Mesenchymal stem cell (in vitro differentiated cells and primary cell): ENCODE measurements around the gene HLTF.

Source experiments
- DNase-seq: peaks from one replicate; pipeline ENCODE4 v3.0.0-alpha.2; 2013
- H2AFZ ChIP-seq: one replicate; pipeline ENCODE4 v1.6.1; 2013; ENCODE audit warnings: low read depth, mild to moderate bottlenecking, control low read depth, inconsistent platforms, low read length, moderate library complexity
- H2AK5ac ChIP-seq: 2 replicates; pipeline ENCODE4 v1.6.1; 2013; ENCODE audit warnings: low read length, moderate library complexity, mild to moderate bottlenecking, inconsistent platforms; ENCODE audit not compliant: severe bottlenecking
- H2BK120ac ChIP-seq: one replicate; pipeline ENCODE4 v1.6.1; 2013; ENCODE audit warnings: low read depth, mild to moderate bottlenecking, inconsistent platforms, low read length, moderate library complexity
- H2BK12ac ChIP-seq, 2 experiments: one replicate each; pipeline ENCODE4 v1.6.1; 2013; ENCODE audit warnings: inconsistent platforms in 2 of 2, low read length in 2 of 2, mild to moderate bottlenecking in 2 of 2, moderate library complexity in 2 of 2, control low read depth in 1 of 2
- H2BK15ac ChIP-seq: one replicate; pipeline ENCODE4 v1.6.1; 2013; ENCODE audit warnings: mild to moderate bottlenecking, low read depth, inconsistent platforms; ENCODE audit not compliant: poor library complexity, severe bottlenecking
- H2BK5ac ChIP-seq: 2 replicates; pipeline ENCODE4 v1.6.1; 2013; ENCODE audit warnings: low read depth, mild to moderate bottlenecking, low read length, control low read depth, inconsistent platforms; ENCODE audit not compliant: poor library complexity, severe bottlenecking
- H3K14ac ChIP-seq, 2 experiments: one replicate each; pipeline ENCODE4 v1.6.1; 2013; ENCODE audit warnings: inconsistent platforms in 2 of 2, low read length in 2 of 2, control low read depth in 1 of 2, mild to moderate bottlenecking in 1 of 2, moderate library complexity in 1 of 2
- H3K18ac ChIP-seq, 2 experiments: one replicate each; pipeline ENCODE4 v1.6.1; 2013; ENCODE audit warnings: inconsistent platforms in 2 of 2, low read length in 2 of 2, control low read depth in 1 of 2, low read depth in 1 of 2, mild to moderate bottlenecking in 1 of 2
- H3K23ac ChIP-seq, 2 experiments: one replicate each; pipeline ENCODE4 v1.6.1; 2013; ENCODE audit warnings: inconsistent platforms in 2 of 2, low read length in 2 of 2, mild to moderate bottlenecking in 2 of 2, moderate library complexity in 2 of 2, control low read depth in 1 of 2
- H3K27ac ChIP-seq: 2 replicates; pipeline ENCODE4 v1.5.1; 2013; ENCODE audit warnings: mild to moderate bottlenecking, moderate library complexity, low read length, control low read depth, inconsistent platforms; ENCODE audit not compliant: poor library complexity, severe bottlenecking
- H3K27me3 ChIP-seq, 2 experiments: 2 replicates each; pipeline versions ENCODE4 v1.6.1 to v1.7.0; 2013; ENCODE audit warnings: low read length in 2 of 2, mild to moderate bottlenecking in 2 of 2, moderate library complexity in 2 of 2, control low read depth in 1 of 2, inconsistent platforms in 1 of 2; ENCODE audit not compliant: control insufficient read depth in 1 of 2, insufficient read depth in 1 of 2
- H3K36me3 ChIP-seq, 2 experiments: 2 replicates each; pipeline versions ENCODE4 v1.6.1 to v1.7.0; 2013; ENCODE audit warnings: low read length in 2 of 2, control low read depth in 1 of 2, inconsistent platforms in 1 of 2, low read depth in 1 of 2, mild to moderate bottlenecking in 1 of 2; ENCODE audit not compliant: insufficient read depth in 2 of 2, control insufficient read depth in 1 of 2
- H3K4ac ChIP-seq, 2 experiments: one replicate each; pipeline ENCODE4 v1.6.1; 2013; ENCODE audit warnings: inconsistent platforms in 2 of 2, low read length in 2 of 2, mild to moderate bottlenecking in 2 of 2, moderate library complexity in 2 of 2, control low read depth in 1 of 2, low read depth in 1 of 2
- H3K4me1 ChIP-seq: 2 replicates; pipeline ENCODE4 v1.6.1; 2013; ENCODE audit warnings: low read depth, low read length, control low read depth; ENCODE audit not compliant: control insufficient read depth, insufficient read depth
- H3K4me2 ChIP-seq: 2 replicates; pipeline ENCODE4 v1.6.1; 2013; ENCODE audit warnings: low read length, mild to moderate bottlenecking, inconsistent platforms; ENCODE audit not compliant: poor library complexity, severe bottlenecking
- H3K4me3 ChIP-seq, 2 experiments: 2 replicates each; pipeline versions ENCODE4 v1.5.1 to v1.7.0; 2013; ENCODE audit warnings: low read length in 2 of 2, mild to moderate bottlenecking in 2 of 2, control low read depth in 1 of 2, low read depth in 1 of 2; ENCODE audit not compliant: insufficient read depth in 1 of 2
- H3K79me1 ChIP-seq: replicated peaks from 2 replicates; pipeline ENCODE4 v1.6.1; 2013; ENCODE audit warnings: mild to moderate bottlenecking, control low read depth, low read length, inconsistent platforms; ENCODE audit not compliant: poor library complexity, severe bottlenecking
- H3K9ac ChIP-seq: 2 replicates; pipeline ENCODE4 v1.7.0; 2013; ENCODE audit warnings: mild to moderate bottlenecking, low read length, moderate library complexity
- H3K9me3 ChIP-seq: 2 replicates; pipeline ENCODE4 v1.7.0; 2013; ENCODE audit warnings: mild to moderate bottlenecking, low read length; ENCODE audit not compliant: control insufficient read depth
- H4K8ac ChIP-seq: one replicate; pipeline ENCODE4 v1.6.1; 2013; ENCODE audit warnings: inconsistent platforms, mild to moderate bottlenecking, low read length, moderate library complexity
- H4K91ac ChIP-seq: one replicate; pipeline ENCODE4 v1.6.1; 2013; ENCODE audit warnings: mild to moderate bottlenecking, low read length, inconsistent platforms
- WGBS: methylation state at CpG from one replicate; pipeline ENCODE4 v1.1.7; 2013; ENCODE audit warnings: mixed read lengths; 5-methylcytosine and 5-hydroxymethylcytosine counted together

The HLTF gene

DNA sequence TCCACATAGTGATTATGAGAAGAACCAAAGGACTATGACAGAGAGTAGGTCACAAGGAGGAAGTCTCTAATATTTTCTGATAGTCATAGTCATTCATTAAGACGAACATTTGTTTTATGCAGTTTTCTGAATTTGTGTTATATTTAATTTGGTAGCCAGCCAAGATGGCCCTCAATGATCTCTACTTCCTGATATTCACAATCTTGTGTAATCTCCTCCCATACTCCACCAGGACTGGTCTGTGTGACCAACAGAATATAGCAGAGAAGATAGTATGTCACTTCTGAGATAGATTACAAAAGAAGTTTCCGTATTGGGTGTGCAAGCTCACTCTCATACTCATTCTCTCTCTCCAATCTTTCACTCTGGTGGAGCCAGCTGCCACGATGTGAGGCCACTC is 30.8 kb downstream of the HLTF start:
- no peak overlapping the region for H3K9ac ChIP-seq
- peaks cover 5% of the 10 kb centered on the region for H3K79me1 ChIP-seq
- H3K4me1 ChIP-seq = no peaks in the 10 kb centered on the region
- H3K23ac ChIP-seq = no peak overlapping the region
- 100% methylated on average over 1 of the region's 3 CpGs for WGBS
- H3K4me2 ChIP-seq = no peak overlapping the region
- no peak overlapping the region for H3K27ac ChIP-seq
- H2AFZ ChIP-seq = no peak overlapping the region
- no peak overlapping the region for H3K4ac ChIP-seq
- no peaks in the 10 kb centered on the region for H3K9me3 ChIP-seq
- H3K4me3 ChIP-seq = no peak overlapping the region
- H2BK12ac ChIP-seq = no peak overlapping the region
- H2BK5ac ChIP-seq = no peak overlapping the region
- H2BK120ac ChIP-seq = no peak overlapping the region
- no peak for DNase-seq
- H4K8ac ChIP-seq = no peak overlapping the region
- peaks cover 17 to 85% of the 10 kb centered on the region in 2 experiments for H3K36me3 ChIP-seq
- H3K27me3 ChIP-seq = no peaks in the 10 kb centered on the region
- no peak overlapping the region for H3K18ac ChIP-seq
- H2AK5ac ChIP-seq = no peak overlapping the region
- no peak overlapping the region for H2BK15ac ChIP-seq
- H4K91ac ChIP-seq = no peak overlapping the region
- H3K14ac ChIP-seq = no peak overlapping the region

- no peak overlapping the region for H2BK120ac ChIP-seq
- no peak overlapping the region for H2AFZ ChIP-seq
- no peak overlapping the region for H2BK15ac ChIP-seq
- H3K4me2 ChIP-seq = no peak overlapping the region
- H3K4ac ChIP-seq = no peak overlapping the region
- no peaks in the 10 kb centered on the region for H3K79me1 ChIP-seq
- no peak overlapping the region for H3K18ac ChIP-seq
- H3K9ac ChIP-seq = no peak overlapping the region
- H3K14ac ChIP-seq = no peak overlapping the region
- H4K91ac ChIP-seq = no peak overlapping the region
- no peak overlapping the region for H2BK5ac ChIP-seq
- 94% methylated on average over 5 of the region's 5 CpGs for WGBS
- H3K9me3 ChIP-seq = no peaks in the 10 kb centered on the region
- no peak overlapping the region for H2AK5ac ChIP-seq
- H3K23ac ChIP-seq = no peak overlapping the region
- no peak overlapping the region for H3K4me3 ChIP-seq
- no peak overlapping the region for H4K8ac ChIP-seq
- no peak for DNase-seq
- H3K4me1 ChIP-seq = no peaks in the 10 kb centered on the region
- H3K27ac ChIP-seq = no peak overlapping the region
- H3K36me3 ChIP-seq = peaks cover 3 to 69% of the 10 kb centered on the region in 2 experiments
- H3K27me3 ChIP-seq = no peaks in the 10 kb centered on the region
- no peak overlapping the region for H2BK12ac ChIP-seq
These were observed 41.8 kb downstream of the HLTF start for GRCh38 chr3:149044339-149045083.

DNA sequence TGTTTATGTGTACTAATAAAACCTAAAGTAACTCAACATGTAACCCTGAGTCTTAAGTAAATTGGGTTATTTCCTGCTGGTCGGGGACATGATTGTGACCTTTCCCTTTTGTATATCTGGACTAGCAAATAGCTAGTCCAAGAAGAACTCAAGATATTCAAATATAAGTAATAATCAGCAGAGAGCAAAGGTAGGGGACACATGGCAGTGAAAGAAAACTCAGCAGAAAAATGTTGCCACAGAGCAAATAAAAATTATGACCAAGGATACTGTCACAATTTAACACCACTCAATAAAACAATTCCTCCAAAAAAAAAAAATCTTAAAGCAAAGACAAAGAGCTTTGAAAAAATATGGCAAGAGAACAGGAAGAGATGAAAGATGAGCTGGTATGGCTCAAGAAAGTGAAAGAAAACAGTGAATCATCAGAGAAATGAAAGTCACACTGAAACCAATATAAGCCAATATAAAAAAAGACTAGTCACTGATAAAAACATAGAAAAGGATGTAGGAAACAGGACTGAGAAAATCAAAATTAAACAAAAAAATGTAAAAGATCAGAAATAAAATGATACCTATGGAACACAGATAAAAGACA is 43.4 kb downstream of the HLTF start:
- H3K27me3 ChIP-seq = no peaks in the 10 kb centered on the region

DNA sequence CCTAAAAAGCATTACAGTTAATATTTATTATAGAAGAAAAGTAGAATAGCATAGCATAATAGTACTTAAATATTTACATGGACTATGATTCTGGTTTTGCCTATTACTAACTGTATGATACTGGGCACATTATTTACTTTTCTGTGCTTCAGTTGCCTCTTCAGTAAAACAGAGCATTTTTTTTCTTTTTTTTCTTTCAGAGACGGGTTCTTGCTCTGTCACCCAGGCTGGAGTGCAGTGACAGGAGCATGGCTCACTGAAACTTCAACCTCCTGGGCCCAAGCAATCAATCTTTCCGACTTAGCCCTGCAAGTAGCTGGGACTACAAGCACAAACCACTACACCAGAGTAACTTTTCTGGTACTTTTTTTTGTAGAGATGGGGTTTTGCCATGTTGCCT is 48.0 kb downstream of the HLTF start:
- H3K4me3 ChIP-seq = no peak overlapping the region
- no peaks in the 10 kb centered on the region for H3K27me3 ChIP-seq
- H4K91ac ChIP-seq = no peak overlapping the region
- no peaks in the 10 kb centered on the region for H3K4me1 ChIP-seq
- H2AK5ac ChIP-seq = no peak overlapping the region
- no peak overlapping the region for H3K18ac ChIP-seq
- no peak overlapping the region for H2AFZ ChIP-seq
- no peak overlapping the region for H3K14ac ChIP-seq
- peaks cover 4% of the 10 kb centered on the region for H3K79me1 ChIP-seq
- no peak overlapping the region for H3K9ac ChIP-seq
- H4K8ac ChIP-seq = no peak overlapping the region
- H3K9me3 ChIP-seq = no peaks in the 10 kb centered on the region
- no peak overlapping the region for H3K4me2 ChIP-seq
- no peak for DNase-seq
- no peak overlapping the region for H2BK12ac ChIP-seq
- no peak overlapping the region for H3K4ac ChIP-seq
- WGBS = 93% methylated on average over 1 of the region's 2 CpGs
- H3K23ac ChIP-seq = no peak overlapping the region
- H3K27ac ChIP-seq = no peak overlapping the region
- H2BK15ac ChIP-seq = no peak overlapping the region
- peaks cover 4 to 62% of the 10 kb centered on the region in 2 experiments for H3K36me3 ChIP-seq
- no peak overlapping the region for H2BK120ac ChIP-seq
- no peak overlapping the region for H2BK5ac ChIP-seq

More for the DNA sequence above, 43.4 kb downstream of the HLTF start:
- no peak overlapping the region for H2AK5ac ChIP-seq
- no peak overlapping the region for H4K8ac ChIP-seq
- H3K4me2 ChIP-seq = no peak overlapping the region
- no peak overlapping the region for H2BK15ac ChIP-seq
- H3K4me1 ChIP-seq = no peaks in the 10 kb centered on the region
- no peak overlapping the region for H3K23ac ChIP-seq
- no peak overlapping the region for H2AFZ ChIP-seq
- no peak overlapping the region for H2BK12ac ChIP-seq
- H2BK120ac ChIP-seq = no peak overlapping the region
- no peak overlapping the region for H4K91ac ChIP-seq
- H3K18ac ChIP-seq = no peak overlapping the region
- no peak overlapping the region for H3K27ac ChIP-seq
- peak overlapping the region; percentile 59 for H3K9ac ChIP-seq
- peaks cover 7 to 72% of the 10 kb centered on the region in 2 experiments for H3K36me3 ChIP-seq
- H3K9me3 ChIP-seq = no peaks in the 10 kb centered on the region
- peak; percentile 13 for DNase-seq
- no peaks in the 10 kb centered on the region for H3K79me1 ChIP-seq
- H3K14ac ChIP-seq = no peak overlapping the region
- no peak overlapping the region for H2BK5ac ChIP-seq
- no peak overlapping the region for H3K4me3 ChIP-seq
- WGBS = no CpG with 5 or more reads among the region's 1 CpG
- no peak overlapping the region for H3K4ac ChIP-seq
